Heart left ventricle (tissue), 16 donors: ENCODE results near the gene H6PD. TPM values are rescaled to one million over a fixed set of nuclear protein-coding genes. Genes with fewer than 3 reads are reported as not detected.

Experiments used
- ATAC-seq, 4 donors: fragments of 200-7000 bp; cut with Tn5 transposase; one replicate each; pipeline ENCODE4 v1.9.1; 2020 to 2022; ENCODE audit warnings: moderate library complexity in 4 of 4, mild to moderate bottlenecking in 3 of 4, moderate number of reproducible peaks in 1 of 4
- DNase-seq, 5 donors: peaks; one replicate each; pipeline ENCODE4 v3.0.0-alpha.2; 2020
- H3K27ac ChIP-seq, 12 donors: fragments of 200-600 bp; sonication (generic) in 4 of 12; one replicate each; pipeline versions ENCODE4 v1.5.0 to v1.8.0; 2016 to 2022; ENCODE audit warnings: mild to moderate bottlenecking in 2 of 12
- H3K27me3 ChIP-seq, 9 donors: fragments of 200-600 bp; sonication (generic) in 2 of 9; one replicate each; pipeline versions ENCODE4 v1.5.1 to v1.8.0; 2016 to 2022; ENCODE audit warnings: mild to moderate bottlenecking in 3 of 9
- H3K36me3 ChIP-seq, 9 donors: fragments of 200-600 bp; sonication (generic) in 2 of 9; one replicate each; pipeline versions ENCODE4 v1.5.0 to v1.8.0; 2018 to 2022; ENCODE audit warnings: mild to moderate bottlenecking in 2 of 9
- H3K4me1 ChIP-seq, 12 donors: fragments of 200-600 bp; sonication (generic) in 4 of 12; one replicate each; pipeline versions ENCODE4 v1.5.0 to v1.8.0; 2016 to 2022; ENCODE audit warnings: mild to moderate bottlenecking in 3 of 12
- H3K4me3 ChIP-seq, 12 donors: fragments of 200-600 bp; sonication (generic) in 4 of 12; one replicate each; pipeline versions ENCODE4 v1.5.0 to v1.8.0; 2017 to 2022; ENCODE audit warnings: mild to moderate bottlenecking in 9 of 12, moderate library complexity in 4 of 12
- H3K9me3 ChIP-seq, 12 donors: fragments of 200-600 bp; sonication (generic) in 4 of 12; one replicate each; pipeline versions ENCODE4 v1.5.0 to v1.8.0; 2016 to 2022; ENCODE audit warnings: mild to moderate bottlenecking in 1 of 12
- CTCF ChIP-seq, 12 donors: fragments of 200-600 bp; sonication (generic) in 4 of 12; IDR thresholded peaks; one replicate each; pipeline versions ENCODE4 v1.5.0 to v1.8.0; 2018 to 2022; ENCODE audit warnings: antibody characterized with exemption in 12 of 12, mild to moderate bottlenecking in 5 of 12
- POLR2A ChIP-seq, 2 donors: fragments of 450-650 bp; IDR thresholded peaks; one replicate each; pipeline ENCODE4 v1.6.1; 2017; ENCODE audit warnings: antibody characterized with exemption in 2 of 2, mild to moderate bottlenecking in 2 of 2, moderate library complexity in 2 of 2
- WGBS, 4 donors: extraction: QIAGEN DNeasy Blood & Tissue Kit in 2 of 4; methylation state at CpG; one replicate each; pipeline versions ENCODE4 v1.1.5 to v1.1.7; 2013 to 2018; 5-methylcytosine and 5-hydroxymethylcytosine counted together
- intact Hi-C, 10 donors: fragments of 100-400 bp; cut with DNase I; formaldehyde crosslinking; loops; one replicate each; pipeline versions ENCODE4 v1.11.1 to v1.14.2; 2022
- polyA plus RNA-seq, 2 donors: library from polyadenylated mRNA; stranded (reverse); fragments of 200-250 nt; gene quantifications; one replicate each; pipeline ENCODE4 v1.2.3, GENCODE V29; 2013
- total RNA-seq, 9 donors: library from RNA; depleted of rRNA in 2 of 9; stranded (reverse); fragments of >200 nt in 2 of 9; fragmentation: NEBNext Ultra II Directional in 3 of 9; extraction: Animal tissue kit (Norgen Biotek cat#: 25700) in 3 of 9; gene quantifications; one replicate each; pipeline versions ENCODE4 v1.1.0 to v1.2.4, GENCODE V29; 2016 to 2023
- donor health status: ischemic (EF 13 %, LVEDD 7.1; RV severe dilation, severe dysfunction).
- donor health status: healthy with polysubstance abuse.
- donor health status: DM: no; HTN: yes; CAD: no.
- donor health status: DM: no; HTN: no; CAD: no.
- donor health status: ischemic (EF 25% LVEDD 6.9; RV normal size, moderate dysfunction).
- donor health status: ischemic (EF 25% LVEDD 5.7; RV mildly dilated, moderate dysfunction).
- donor health status: healthy.
- donor health status: DM: yes; HTN: yes; CAD: no.
- donor health status: ischemic (EF 35%, LVEDD 5.7; RV mildly dilated, moderate dysfunction).
- donor health status: nonischemic (EF 11% LVEDD 7.7; RV severe dilation, severe dysfunction).
- donor health status: DM: yes; HTN: yes; CAD: no.
- donor health status: PGD.
- donor health status: ischemic (EF 29% LVEDD 5.4; RV normal size, mild dysfunction).
- donor health status: nonischemic (EF 23%, LVEDD 6.1; RV moderate dilation, normal function).

Gene H6PD
- total and polyA plus RNA-seq, 11 donors: 11.0 to 54.5 (median 26.4) TPM

GRCh38 chr1:9289711-9290485, 55.3 kb downstream of the H6PD start:
- no peak for TF ChIP-seq CTCF (IDR thresholded peaks at IDR 0.05)
- no peak for TF ChIP-seq POLR2A (IDR thresholded peaks at IDR 0.05)
- Histone ChIP-seq H3K9me3 (peaks cover 0 to 43% (median 17%) of the 10 kb centered on the region in 12 donors), H3K4me3 (no peak overlapping the region), H3K27me3 (no peaks in the 10 kb centered on the region), H3K36me3 (no peaks in the 10 kb centered on the region), H3K4me1 (peaks cover 0 to 47% (median 25%) of the 10 kb centered on the region in 12 donors), H3K27ac (peak overlapping the region in 10 of 12 donors; percentile 14 to 78 (median 58))
- ATAC-seq (peak; percentile 18 to 76 (median 52)), DNase-seq (peak in 3 of 5 donors; percentile 60 to 71 (median 71))
- intact Hi-C loops: loop anchor here (1.0 to 10.0 kb wide), 16 partner anchors 33 to 285 kb away; no protein-coding TSS in a partner anchor
- 21 to 34% (median 26%) methylated on average over 3 to 5 of the region's 5 CpGs for WGBS, 4 donors

GRCh38 chr1:9291914-9292360, 57.4 kb downstream of the H6PD start:
- DNase-seq: peak; percentile 48 to 72 (median 50)
- H3K9me3 ChIP-seq: peaks cover 0 to 27% (median 16%) of the 10 kb centered on the region in 12 donors
- H3K36me3 ChIP-seq: no peaks in the 10 kb centered on the region
- H3K4me1 ChIP-seq: peaks cover 0 to 52% (median 31%) of the 10 kb centered on the region in 12 donors
- H3K27me3 ChIP-seq: no peaks in the 10 kb centered on the region
- 19 to 29% (median 24%) methylated on average over 11 to 13 of the region's 13 CpGs for WGBS, 4 donors
- TF ChIP-seq CTCF (IDR thresholded peaks at IDR 0.05): no peak
- TF ChIP-seq POLR2A (IDR thresholded peaks at IDR 0.05): no peak
- H3K4me3 ChIP-seq: peak overlapping the region; percentile 60 to 100 (median 91)
- ATAC-seq: no peak
- H3K27ac ChIP-seq: peak overlapping the region; percentile 73 to 93 (median 84)
- intact Hi-C loops: loop anchor here in 8 of 10 donors (2.0 to 10.0 kb wide), 10 partner anchors 80 to 200 kb away; no protein-coding TSS in a partner anchor

- Histone ChIP-seq H3K27me3 (no peaks in the 10 kb centered on the region), H3K9me3 (peaks cover 0 to 20% (median 13%) of the 10 kb centered on the region in 12 donors), H3K4me3 (peak within 1 kb of the TSS; percentile 60 to 100 (median 91)), H3K4me1 (peaks cover 0 to 52% (median 31%) of the 10 kb centered on the region in 12 donors), H3K27ac (peak within 1 kb of the TSS; percentile 73 to 93 (median 84)), H3K36me3 (no peaks in the 10 kb centered on the region)
- peak; percentile 76 to 82 (median 79) for DNase-seq
- peak; percentile 15 to 61 (median 53) for ATAC-seq
- 2 to 7% (median 3%) methylated on average over 22 to 119 of the region's 119 CpGs for WGBS, 4 donors
- intact Hi-C loops: loop anchor here in 7 of 10 donors (5.0 to 10.0 kb wide), 7 partner anchors 80 to 200 kb away; no protein-coding TSS in a partner anchor
- peak in 1 of 12 donors; percentile 9 for TF ChIP-seq CTCF (IDR thresholded peaks at IDR 0.05)
- peak; percentile 60 to 89 for TF ChIP-seq POLR2A (IDR thresholded peaks at IDR 0.05)
These were observed 58.0 kb downstream of the H6PD start, which contains the start of gene SPSB1 for GRCh38 chr1:9292361-9293240. Gene SPSB1, plus strand, starts transcription at chr1:9292894. Its CDS starts 62,998 bp downstream, at chr1:9355892.
